K562 (cell line): ENCODE measurements around the gene DEPDC4. TPM values are rescaled to one million over a fixed set of nuclear protein-coding genes. Genes with fewer than 3 reads are reported as not detected.

Experiments
- ATF3 ChIP-seq, 2 experiments: fragments of 450-650 bp in 1 of 2; sonication (generic) in 1 of 2; formaldehyde crosslinking in 1 of 2; IDR thresholded peaks in 1 of 2; conservative IDR thresholded peaks in 1 of 2; 2 replicates each; pipeline versions ENCODE4 v1.6.1 to v1.8.1; 2016 to 2023; ENCODE audit warnings: mild to moderate bottlenecking in 2 of 2, moderate library complexity in 2 of 2, inconsistent platforms in 1 of 2, missing genetic modification reagents in 1 of 2
- C11orf30 ChIP-seq: fragments of 450-650 bp; IDR thresholded peaks from 2 replicates; pipeline ENCODE4 v1.6.1; 2016; ENCODE audit warnings: low read depth, mild to moderate bottlenecking
- CBX8 ChIP-seq: fragments of 200-600 bp; sonication (generic); IDR thresholded peaks from 2 replicates; pipeline ENCODE4 v1.6.1; 2012; ENCODE audit warnings: borderline replicate concordance, mixed run types, low read depth, mild to moderate bottlenecking, moderate library complexity, mixed read lengths, low read length, control low read depth, inconsistent platforms; ENCODE audit not compliant: poor library complexity, severe bottlenecking; ENCODE audit errors: extremely low read depth
- CEBPG ChIP-seq, 3 experiments: fragments of 200-800 bp in 1 of 3; sonication (Bioruptor generic) in 1 of 3; sonication (generic) in 1 of 3; formaldehyde crosslinking in 1 of 3; IDR thresholded peaks in 2 of 3; conservative IDR thresholded peaks in 1 of 3; 2 replicates each; pipeline versions ENCODE4 v1.6.1 to v1.8.0; 2016 to 2022; ENCODE audit warnings: missing compliant biosample characterization in 2 of 3, missing genetic modification characterization in 2 of 3, mild to moderate bottlenecking in 1 of 3, missing genetic modification reagents in 1 of 3
- EP300 ChIP-seq: IDR thresholded peaks from 2 replicates; pipeline ENCODE4 v1.6.1; 2012; ENCODE audit warnings: low read length, improper control_type of control experiment
- FOXA3 ChIP-seq, 2 experiments: fragments of 450-650 bp in 1 of 2; sonication (generic) in 1 of 2; formaldehyde crosslinking; IDR thresholded peaks in 1 of 2; conservative IDR thresholded peaks in 1 of 2; 2 replicates each; pipeline versions ENCODE4 v1.4.0 to v1.8.0; 2020 to 2022; ENCODE audit warnings: mild to moderate bottlenecking in 2 of 2, missing genetic modification reagents in 1 of 2
- HNRNPUL1 ChIP-seq: fragments of 200-400 bp; formaldehyde crosslinking; IDR thresholded peaks from 2 replicates; pipeline ENCODE4 v1.6.1; 2017; ENCODE audit warnings: low read length
- IRF9 ChIP-seq: fragments of 450-650 bp; IDR thresholded peaks from 2 replicates; pipeline ENCODE4 v1.6.1; 2016; ENCODE audit warnings: missing biosample characterization, missing genetic modification characterization
- JUND ChIP-seq, 2 experiments: IDR thresholded peaks; 2 replicates in 1 of 2; 3 replicates in 1 of 2; pipeline ENCODE4 v1.6.1; 2011; ENCODE audit warnings: borderline replicate concordance in 2 of 2, low read depth in 2 of 2, low read length in 2 of 2, improper control_type of control experiment in 1 of 2, missing biosample characterization in 1 of 2, missing genetic modification characterization in 1 of 2, missing genetic modification reagents in 1 of 2
- PHF8 ChIP-seq: fragments of 200-600 bp; sonication (generic); IDR thresholded peaks from 2 replicates; pipeline ENCODE4 v1.6.1; 2012; ENCODE audit warnings: mixed run types, mild to moderate bottlenecking, inconsistent platforms, low read length, moderate library complexity, borderline replicate concordance
- RBM25 ChIP-seq: fragments of 200-400 bp; formaldehyde crosslinking; IDR thresholded peaks from 2 replicates; pipeline ENCODE4 v1.6.1; 2018; ENCODE audit warnings: low read length, low read depth, moderate library complexity; ENCODE audit not compliant: severe bottlenecking
- SFPQ ChIP-seq: fragments of 200-400 bp; formaldehyde crosslinking; IDR thresholded peaks from 2 replicates; pipeline ENCODE4 v1.6.1; 2017; ENCODE audit warnings: mild to moderate bottlenecking, low read depth, low read length, moderate library complexity
- STAT6 ChIP-seq: sonication (generic); formaldehyde crosslinking; IDR thresholded peaks from 2 replicates; pipeline ENCODE4 v1.8.1; 2023; ENCODE audit warnings: mild to moderate bottlenecking, missing genetic modification reagents
- ZNF175 ChIP-seq: fragments of 200-800 bp; sonication (Bioruptor generic); IDR thresholded peaks from 2 replicates; pipeline ENCODE4 v1.6.1; 2016; ENCODE audit warnings: low read depth, mild to moderate bottlenecking, missing genetic modification characterization, missing compliant biosample characterization
- ZNF253 ChIP-seq: fragments of 250-450 bp; sonication (Bioruptor Pico); conservative IDR thresholded peaks from 2 replicates; pipeline ENCODE4 v1.6.1; 2021; ENCODE audit warnings: mild to moderate bottlenecking
- polyA plus RNA-seq, 8 experiments: library from polyadenylated mRNA; depleted of rRNA in 4 of 8; stranded (reverse) in 5 of 8; unstranded in 3 of 8; fragments of >200 nt; fragmentation: Nextera tagmentation in 2 of 8; fragmentation: Illumina TruSeq in 1 of 8; extraction: Ambion mirVana in 2 of 8; extraction: Trizol in 1 of 8; gene quantifications; 2 replicates each; pipeline versions ENCODE4 v1.2.1 to v1.2.3, GENCODE V29; 2011 to 2014; ENCODE audit warnings: inconsistent platforms in 1 of 8, missing spikeins in 1 of 8
- total RNA-seq, 7 experiments: library from RNA; depleted of rRNA in 6 of 7; stranded (reverse); fragments of >200 nt in 6 of 7; fragmentation: Illumina TruSeq in 2 of 7; extraction: Trizol in 2 of 7; gene quantifications; 2 replicates each; pipeline versions ENCODE4 v1.2.1 to v1.2.3, GENCODE V29; 2011 to 2021; ENCODE audit warnings: low replicate concordance in 1 of 7

The DEPDC4 gene
- total and polyA plus RNA-seq, 9 of the 15 experiments (the other 6 are each of a cell fraction or from before 2014, with no cell fraction given) = 3.6 to 13.2 (median 7.4) TPM

- peak; percentile 32; the same call in 1 of the 2 replicates for TF ChIP-seq JUND (IDR thresholded peaks at IDR 0.05; ENCODE audit: borderline replicate concordance, low read depth, low read length)
- no peak for TF ChIP-seq JUND (tag; IDR thresholded peaks at IDR 0.05; ENCODE audit: borderline replicate concordance, low read depth, low read length)
- peak; percentile 88 for TF ChIP-seq ATF3 (IDR thresholded peaks at IDR 0.05)
- no peak for TF ChIP-seq ATF3 (CRISPR knock-in tag; conservative IDR thresholded peaks at IDR 0.05)
- no peak for TF ChIP-seq PHF8
- 0 out of 2 replicates have a peak, but pooled peaks have one; percentile 24 for TF ChIP-seq EP300
- no peak for TF ChIP-seq CEBPG (CRISPR knock-in tag; IDR thresholded peaks at IDR 0.05)
- peak; percentile 36 to 93; a peak in 3 of 4 replicates for TF ChIP-seq CEBPG (tag; conservative IDR thresholded peaks at IDR 0.05 in 1 of 2, IDR thresholded peaks at IDR 0.05 in 1 of 2)
- TF ChIP-seq ZNF253 (CRISPR knock-in tag) = no peak
- no peak; the same call in 1 of the 2 replicates for TF ChIP-seq ZNF175
- no peak for TF ChIP-seq FOXA3 (CRISPR knock-in tag; conservative IDR thresholded peaks at IDR 0.05 in 1 of 2, IDR thresholded peaks at IDR 0.05 in 1 of 2)
- no peak for TF ChIP-seq CBX8
- TF ChIP-seq SFPQ = no peak
- TF ChIP-seq RBM25 = no peak
- no peak for TF ChIP-seq C11orf30
- no peak for TF ChIP-seq STAT6 (CRISPR knock-in tag)
- no peak for TF ChIP-seq HNRNPUL1
- TF ChIP-seq IRF9 (tag) = no peak
These were observed 921 bp downstream of the DEPDC4 start (continued) for GRCh38 chr12:100265732-100266584.
